SU-DHL-6 (cell line): ENCODE data around the gene GREM2.

Source experiments
- EZH2phosphoT487 ChIP-seq: fragments of 200-600 bp; sonication (generic), shearing (Covaris generic); conservative IDR thresholded peaks from 2 replicates; pipeline ENCODE4 v1.6.1; 2018; ENCODE audit warnings: mild to moderate bottlenecking, antibody characterized with exemption, low read length, moderate library complexity, mixed read lengths
- TF ChIP-seq, protein P1 (sequence below): fragments of 200-600 bp; sonication (generic); IDR thresholded peaks from one replicate; pipeline ENCODE4 v1.5.1; 2017; ENCODE audit warnings: antibody characterized with exemption, mild to moderate bottlenecking, low read length, moderate library complexity; ENCODE audit not compliant: insufficient read depth, poor library complexity, severe bottlenecking

DNA sequence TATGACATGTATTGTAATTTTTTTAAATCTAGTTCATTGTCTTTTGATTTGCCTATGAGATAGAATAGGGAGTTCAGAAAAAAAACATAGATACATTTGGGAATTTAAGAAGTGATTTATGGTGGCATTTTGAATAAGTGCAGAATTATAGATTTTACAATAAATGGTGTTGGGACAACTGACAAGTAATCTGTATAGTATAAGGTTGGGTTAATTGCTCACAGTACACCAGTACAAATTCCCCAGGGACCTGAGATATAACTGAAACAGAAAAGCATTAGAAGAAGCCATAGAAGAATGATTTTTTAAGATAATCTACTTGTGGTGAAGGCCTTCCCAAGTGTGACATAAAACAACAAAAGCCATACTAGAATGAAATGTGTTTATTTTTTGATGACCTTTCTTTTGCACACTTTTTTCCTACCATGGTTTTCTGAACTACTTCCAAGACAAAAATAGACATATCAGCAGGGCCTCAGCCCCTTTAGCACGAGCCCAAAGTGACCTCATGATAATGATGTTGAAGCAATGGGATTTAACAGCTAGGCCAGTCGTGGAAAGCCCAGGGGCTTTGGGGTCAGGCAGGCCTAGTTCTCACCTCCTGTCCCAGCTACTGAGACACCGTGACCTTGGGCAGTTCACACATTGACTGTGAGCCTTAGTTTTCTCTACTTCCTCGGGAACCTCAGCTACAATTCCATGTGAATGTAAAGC is 87.4 kb downstream of the GREM2 start:
- TF ChIP-seq, protein P1, sequence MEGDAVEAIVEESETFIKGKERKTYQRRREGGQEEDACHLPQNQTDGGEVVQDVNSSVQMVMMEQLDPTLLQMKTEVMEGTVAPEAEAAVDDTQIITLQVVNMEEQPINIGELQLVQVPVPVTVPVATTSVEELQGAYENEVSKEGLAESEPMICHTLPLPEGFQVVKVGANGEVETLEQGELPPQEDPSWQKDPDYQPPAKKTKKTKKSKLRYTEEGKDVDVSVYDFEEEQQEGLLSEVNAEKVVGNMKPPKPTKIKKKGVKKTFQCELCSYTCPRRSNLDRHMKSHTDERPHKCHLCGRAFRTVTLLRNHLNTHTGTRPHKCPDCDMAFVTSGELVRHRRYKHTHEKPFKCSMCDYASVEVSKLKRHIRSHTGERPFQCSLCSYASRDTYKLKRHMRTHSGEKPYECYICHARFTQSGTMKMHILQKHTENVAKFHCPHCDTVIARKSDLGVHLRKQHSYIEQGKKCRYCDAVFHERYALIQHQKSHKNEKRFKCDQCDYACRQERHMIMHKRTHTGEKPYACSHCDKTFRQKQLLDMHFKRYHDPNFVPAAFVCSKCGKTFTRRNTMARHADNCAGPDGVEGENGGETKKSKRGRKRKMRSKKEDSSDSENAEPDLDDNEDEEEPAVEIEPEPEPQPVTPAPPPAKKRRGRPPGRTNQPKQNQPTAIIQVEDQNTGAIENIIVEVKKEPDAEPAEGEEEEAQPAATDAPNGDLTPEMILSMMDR: no peak
- TF ChIP-seq EZH2phosphoT487: no peak
